Muscle of leg (tissue), 11 donors: ENCODE measurements around the gene AOPEP. TPM values are rescaled to one million over a fixed set of nuclear protein-coding genes. Genes with fewer than 3 reads are reported as not detected.
A peak's percentile ranks its signal among the peaks of the same experiment; 100 is the strongest.

ENCODE experiments used
- DNase-seq: peaks from one replicate; pipeline ENCODE4 v3.0.0; 2013
- H3K27ac ChIP-seq: one replicate; pipeline ENCODE4 v1.5.1; 2013; ENCODE audit warnings: mild to moderate bottlenecking, low read length, control low read depth
- H3K27me3 ChIP-seq: one replicate; pipeline ENCODE4 v1.6.1; 2013; ENCODE audit warnings: low read length; ENCODE audit not compliant: control insufficient read depth, insufficient read depth
- H3K36me3 ChIP-seq: one replicate; pipeline ENCODE4 v1.6.1; 2013; ENCODE audit warnings: low read length; ENCODE audit not compliant: control insufficient read depth, insufficient read depth
- H3K4me1 ChIP-seq: one replicate; pipeline ENCODE4 v1.6.1; 2013; ENCODE audit warnings: low read length; ENCODE audit not compliant: control insufficient read depth, insufficient read depth
- H3K4me3 ChIP-seq: one replicate; pipeline ENCODE4 v1.5.1; 2013; ENCODE audit warnings: low read length, control low read depth
- H3K9me3 ChIP-seq: replicated peaks from 2 replicates; pipeline ENCODE4 v1.6.1; 2013; ENCODE audit warnings: low read depth, low read length; ENCODE audit not compliant: control insufficient read depth
- WGBS: methylation state at CpG from one replicate; pipeline ENCODE4 v1.1.5; 2013; ENCODE audit warnings: missing lambda C conversion rate; ENCODE audit not compliant: insufficient coverage; 5-methylcytosine and 5-hydroxymethylcytosine counted together
- polyA plus RNA-seq, 8 donors: library from polyadenylated mRNA; unstranded; fragments of 120-200 nt; gene quantifications; one replicate each; pipeline versions ENCODE4 v1.2.1 to v1.2.3, GENCODE V29; 2013; ENCODE audit warnings: inconsistent platforms in 1 of 8, low replicate concordance in 1 of 8; ENCODE audit not compliant: insufficient read length in 8 of 8, insufficient read depth in 1 of 8
- total RNA-seq: library from RNA; stranded (reverse); fragments of 120-200 nt; gene quantifications from one replicate; pipeline ENCODE4 v1.2.4, GENCODE V29; 2013

The AOPEP gene
- total and polyA plus RNA-seq, 9 donors: 35.0 to 52.3 (median 43.3) TPM

- Histone ChIP-seq H3K27me3 (no peaks in the 10 kb centered on the region), H3K9me3 (no peaks in the 10 kb centered on the region), H3K4me1 (peaks cover 64% of the 10 kb centered on the region), H3K27ac (peak overlapping the region; percentile 44), H3K36me3 (peaks cover 31% of the 10 kb centered on the region), H3K4me3 (no peak overlapping the region)
- no peak for DNase-seq
- 75% methylated on average over 1 of the region's 2 CpGs for WGBS
These were observed 334.4 kb downstream of the AOPEP start for GRCh38 chr9:95060916-95061315.

GRCh38 chr9:95061916-95062595 lies 335.6 kb downstream of the AOPEP start:
- Histone ChIP-seq H3K9me3 (no peaks in the 10 kb centered on the region), H3K27ac (peak overlapping the region; percentile 90), H3K4me3 (no peak overlapping the region), H3K36me3 (peaks cover 34% of the 10 kb centered on the region), H3K4me1 (peaks cover 53% of the 10 kb centered on the region), H3K27me3 (no peaks in the 10 kb centered on the region)
- 100% methylated on average over 2 of the region's 13 CpGs for WGBS
- peak; percentile 87 for DNase-seq

- H3K27me3 ChIP-seq: no peaks in the 10 kb centered on the region
- H3K9me3 ChIP-seq: no peaks in the 10 kb centered on the region
- 78% methylated on average over 5 of the region's 7 CpGs for WGBS
- H3K36me3 ChIP-seq: peaks cover 34% of the 10 kb centered on the region
- no peak overlapping the region for H3K4me3 ChIP-seq
- peaks cover 50% of the 10 kb centered on the region for H3K4me1 ChIP-seq
- DNase-seq: no peak
- peak overlapping the region; percentile 90 for H3K27ac ChIP-seq
These were observed 336.1 kb downstream of the AOPEP start for GRCh38 chr9:95062596-95063065.

- DNase-seq: no peak
- peaks cover 46% of the 10 kb centered on the region for H3K4me1 ChIP-seq
- peaks cover 34% of the 10 kb centered on the region for H3K36me3 ChIP-seq
- no peak overlapping the region for H3K4me3 ChIP-seq
- no peaks in the 10 kb centered on the region for H3K27me3 ChIP-seq
- no peak overlapping the region for H3K27ac ChIP-seq
- H3K9me3 ChIP-seq: no peaks in the 10 kb centered on the region
- WGBS: 95% methylated on average over 8 of the region's 10 CpGs
These were observed 336.8 kb downstream of the AOPEP start for GRCh38 chr9:95063300-95063699.

GRCh38 chr9:95065224-95065623 lies 338.7 kb downstream of the AOPEP start:
- DNase-seq: peak; percentile 54
- Histone ChIP-seq H3K27me3 (no peaks in the 10 kb centered on the region), H3K4me1 (peaks cover 38% of the 10 kb centered on the region), H3K27ac (peak overlapping the region; percentile 6), H3K4me3 (no peak overlapping the region), H3K9me3 (no peaks in the 10 kb centered on the region), H3K36me3 (peaks cover 36% of the 10 kb centered on the region)
- WGBS: 69% methylated on average over 5 of the region's 11 CpGs

GRCh38 chr9:95067057-95067456 lies 340.6 kb downstream of the AOPEP start:
- Histone ChIP-seq H3K4me1 (peaks cover 34% of the 10 kb centered on the region), H3K27me3 (no peaks in the 10 kb centered on the region), H3K9me3 (no peaks in the 10 kb centered on the region), H3K36me3 (peaks cover 34% of the 10 kb centered on the region), H3K27ac (no peak overlapping the region), H3K4me3 (no peak overlapping the region)
- WGBS: 98% methylated on average over 6 of the region's 6 CpGs
- no peak for DNase-seq

- Histone ChIP-seq H3K36me3 (peaks cover 32% of the 10 kb centered on the region), H3K4me3 (no peak overlapping the region), H3K9me3 (no peaks in the 10 kb centered on the region), H3K4me1 (peaks cover 27% of the 10 kb centered on the region), H3K27ac (no peak overlapping the region), H3K27me3 (no peaks in the 10 kb centered on the region)
- WGBS: no CpG with 5 or more reads among the region's 2 CpGs
- DNase-seq: no peak
These were observed 341.4 kb downstream of the AOPEP start for GRCh38 chr9:95067897-95068296.

GRCh38 chr9:95070549-95071021 lies 344.1 kb downstream of the AOPEP start:
- no peak overlapping the region for H3K4me3 ChIP-seq
- DNase-seq: no peak
- no peaks in the 10 kb centered on the region for H3K27me3 ChIP-seq
- peaks cover 19% of the 10 kb centered on the region for H3K4me1 ChIP-seq
- peaks cover 21% of the 10 kb centered on the region for H3K36me3 ChIP-seq
- 69% methylated on average over 8 of the region's 8 CpGs for WGBS
- H3K9me3 ChIP-seq: no peaks in the 10 kb centered on the region
- no peak overlapping the region for H3K27ac ChIP-seq

GRCh38 chr9:95071450-95071849 lies 345.0 kb downstream of the AOPEP start:
- Histone ChIP-seq H3K4me3 (no peak overlapping the region), H3K9me3 (no peaks in the 10 kb centered on the region), H3K36me3 (peaks cover 24% of the 10 kb centered on the region), H3K4me1 (peaks cover 18% of the 10 kb centered on the region), H3K27me3 (no peaks in the 10 kb centered on the region), H3K27ac (no peak overlapping the region)
- DNase-seq: no peak
- WGBS: 98% methylated on average over 4 of the region's 5 CpGs

GRCh38 chr9:95071925-95072324 lies 345.4 kb downstream of the AOPEP start:
- H3K27ac ChIP-seq: no peak overlapping the region
- H3K4me3 ChIP-seq: no peak overlapping the region
- no peaks in the 10 kb centered on the region for H3K27me3 ChIP-seq
- WGBS: 97% methylated on average over 5 of the region's 5 CpGs
- no peaks in the 10 kb centered on the region for H3K9me3 ChIP-seq
- H3K36me3 ChIP-seq: peaks cover 21% of the 10 kb centered on the region
- peaks cover 20% of the 10 kb centered on the region for H3K4me1 ChIP-seq
- no peak for DNase-seq
